Keratinocyte (primary cell): ENCODE measurements around the gene PPIP5K2. TPM values are rescaled to one million over a fixed set of nuclear protein-coding genes. Genes with fewer than 3 reads are reported as not detected.

ENCODE experiments used
- DNase-seq: peaks from one replicate; pipeline ENCODE4 v3.0.0-alpha.2; 2011; ENCODE audit warnings: low read depth, missing footprints, low spot score
- FAIRE-seq: peaks from 2 replicates; lab custom pipeline; 2011; peaks lifted over from hg19 to GRCh38; lab: Jason Lieb, UNC
- H2AFZ ChIP-seq: 2 replicates; pipeline ENCODE4 v1.6.0; 2012; ENCODE audit warnings: low read length, control low read depth, inconsistent platforms; ENCODE audit not compliant: control insufficient read depth
- H3K27ac ChIP-seq: 2 replicates; pipeline ENCODE4 v1.5.1; 2011; ENCODE audit warnings: low read length; ENCODE audit not compliant: control insufficient read depth, insufficient read depth
- H3K27me3 ChIP-seq: 3 replicates; pipeline ENCODE4 v1.6.0; 2011; ENCODE audit warnings: low read length; ENCODE audit not compliant: control insufficient read depth, insufficient read depth; ENCODE audit errors: extremely low read depth
- H3K36me3 ChIP-seq, 2 experiments: 2 replicates in 1 of 2; 3 replicates in 1 of 2; pipeline ENCODE4 v1.5.1; 2011; ENCODE audit warnings: low read length in 2 of 2, mild to moderate bottlenecking in 1 of 2; ENCODE audit not compliant: control insufficient read depth in 2 of 2, insufficient read depth in 2 of 2; ENCODE audit errors: extremely low read depth in 1 of 2
- H3K4me1 ChIP-seq: 3 replicates; pipeline ENCODE4 v1.5.1; 2011; ENCODE audit warnings: low read length; ENCODE audit not compliant: control insufficient read depth, insufficient read depth; ENCODE audit errors: extremely low read depth
- H3K4me2 ChIP-seq: 3 replicates; pipeline ENCODE4 v1.6.0; 2011; ENCODE audit warnings: low read depth, low read length; ENCODE audit not compliant: control insufficient read depth, insufficient read depth; ENCODE audit errors: extremely low read depth
- H3K4me3 ChIP-seq, 3 experiments: fragments of 200-600 bp in 1 of 3; sonication (generic) in 1 of 3; 2 replicates in 2 of 3; 3 replicates in 1 of 3; pipeline ENCODE4 v1.5.1; 2011 to 2016; ENCODE audit warnings: low read length in 3 of 3, mild to moderate bottlenecking in 3 of 3, control low read depth in 2 of 3, inconsistent platforms in 1 of 3, low read depth in 1 of 3, mixed read lengths in 1 of 3, mixed run types in 1 of 3, moderate library complexity in 1 of 3; ENCODE audit not compliant: control insufficient read depth in 2 of 3, insufficient read depth in 2 of 3; ENCODE audit errors: extremely low read depth in 1 of 3
- H3K79me2 ChIP-seq: 2 replicates; pipeline ENCODE4 v1.6.0; 2012; ENCODE audit warnings: low read length; ENCODE audit not compliant: control insufficient read depth, insufficient read depth
- H3K9ac ChIP-seq: 3 replicates; pipeline ENCODE4 v1.6.0; 2011; ENCODE audit warnings: low read length; ENCODE audit not compliant: control insufficient read depth, insufficient read depth; ENCODE audit errors: extremely low read depth
- H3K9me1 ChIP-seq: 3 replicates; pipeline ENCODE4 v1.6.0; 2011; ENCODE audit warnings: low read length; ENCODE audit not compliant: control insufficient read depth, insufficient read depth; ENCODE audit errors: extremely low read depth
- H3K9me3 ChIP-seq: 2 replicates; pipeline ENCODE4 v1.5.1; 2012; ENCODE audit warnings: low read depth, low read length; ENCODE audit not compliant: control insufficient read depth
- H4K20me1 ChIP-seq: 3 replicates; pipeline ENCODE4 v1.6.0; 2011; ENCODE audit warnings: low read length; ENCODE audit not compliant: control insufficient read depth, insufficient read depth; ENCODE audit errors: extremely low read depth
- EZH2 ChIP-seq: IDR thresholded peaks from one replicate; pipeline ENCODE4 v1.6.1; 2012; ENCODE audit warnings: inconsistent platforms, mild to moderate bottlenecking, low read length, moderate library complexity
- dilution Hi-C: fragments of 300-500 bp; cut with MboI; formaldehyde crosslinking; loops from one replicate; pipeline ENCODE4 v1.7.0; 2020; ENCODE audit warnings: low sequenced_read_pairs; ENCODE audit not compliant: extremely low pct_ligation_motif_present
- polyA plus RNA-seq, 5 experiments: library from polyadenylated mRNA; depleted of rRNA in 3 of 5; stranded (reverse) in 3 of 5; stranded (forward) in 1 of 5; unstranded in 1 of 5; fragments of >200 nt; gene quantifications; 1 replicate in 1 of 5; 2 replicates in 3 of 5; 3 replicates in 1 of 5; pipeline versions ENCODE4 v1.2.1 to v1.2.3, GENCODE V29; 2011 to 2012; ENCODE audit warnings: missing spikeins in 2 of 5, low read depth in 1 of 5, low replicate concordance in 1 of 5
- TF ChIP-seq, protein P1 (sequence below), 3 experiments: IDR thresholded peaks in 1 of 3; conservative IDR thresholded peaks in 1 of 3; optimal IDR thresholded peaks in 1 of 3; 2 replicates in 2 of 3; 3 replicates in 1 of 3; pipeline versions ENCODE3 to v1.5.1; 2011; ENCODE audit warnings: low read length in 3 of 3, mild to moderate bottlenecking in 3 of 3, moderate library complexity in 2 of 3, control low read depth in 1 of 3, inconsistent platforms in 1 of 3; ENCODE audit not compliant: insufficient read depth in 2 of 3; ENCODE audit errors: extremely low read depth in 1 of 3

Gene PPIP5K2
- polyA plus RNA-seq, 1 donor (not counting 4 experiments of a cell fraction or from before 2014, with no cell fraction given): 27.8 TPM

DNA sequence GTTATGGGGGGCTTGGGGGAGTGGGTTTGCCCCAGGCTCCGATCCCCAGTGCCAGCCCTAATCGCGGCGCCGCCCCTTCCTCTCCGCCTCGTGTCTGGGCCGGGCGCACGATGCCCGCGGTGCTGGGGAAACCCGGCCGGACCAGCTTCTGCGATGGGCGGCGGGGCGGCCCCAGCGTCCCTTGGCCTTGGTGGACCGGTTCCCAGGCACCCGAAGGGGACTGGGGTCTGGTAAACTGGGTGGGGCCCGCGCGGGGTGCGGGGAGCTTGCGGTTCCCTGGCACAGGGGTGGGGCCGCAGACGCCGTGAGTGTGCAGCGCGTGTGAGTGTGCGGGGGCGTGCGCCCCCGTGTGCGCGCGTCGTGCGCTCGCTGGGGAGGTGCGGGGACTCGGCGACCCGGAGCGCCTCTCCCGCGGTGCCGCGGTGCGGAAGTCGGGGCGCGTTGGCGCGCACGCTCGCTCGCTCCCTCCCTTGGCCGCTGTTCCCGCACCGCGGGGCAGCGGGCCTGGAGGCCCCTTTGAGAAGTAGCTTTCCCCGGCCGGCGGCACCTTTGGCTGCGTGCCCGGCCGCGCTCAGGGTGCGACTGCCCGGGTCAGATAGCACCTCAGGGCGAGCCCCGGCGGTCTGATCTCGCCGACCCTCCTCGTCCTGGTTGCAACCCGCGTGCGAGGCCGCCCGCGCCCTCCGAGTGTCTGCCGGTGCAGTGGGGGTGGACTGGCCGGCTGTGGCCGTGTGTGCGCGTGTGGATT lies 139.0 kb downstream of the PPIP5K2 start:
- Histone ChIP-seq H3K27me3 (no peaks in the 10 kb centered on the region), H3K27ac (peak overlapping the region; percentile 77), H3K36me3 (no peaks in the 10 kb centered on the region), H3K4me1 (peaks cover 4% of the 10 kb centered on the region), H3K79me2 (peaks cover 46% of the 10 kb centered on the region), H4K20me1 (no peaks in the 10 kb centered on the region), H3K4me2 (peak overlapping the region; percentile 90), H3K9ac (peak overlapping the region; percentile 84), H3K4me3 (peak overlapping the region; percentile 79 to 94 (median 93)), H3K9me3 (no peaks in the 10 kb centered on the region), H3K9me1 (no peaks in the 10 kb centered on the region), H2AFZ (peak overlapping the region; percentile 91)
- no peak for DNase-seq
- TF ChIP-seq EZH2: no peak
- TF ChIP-seq, protein P1, sequence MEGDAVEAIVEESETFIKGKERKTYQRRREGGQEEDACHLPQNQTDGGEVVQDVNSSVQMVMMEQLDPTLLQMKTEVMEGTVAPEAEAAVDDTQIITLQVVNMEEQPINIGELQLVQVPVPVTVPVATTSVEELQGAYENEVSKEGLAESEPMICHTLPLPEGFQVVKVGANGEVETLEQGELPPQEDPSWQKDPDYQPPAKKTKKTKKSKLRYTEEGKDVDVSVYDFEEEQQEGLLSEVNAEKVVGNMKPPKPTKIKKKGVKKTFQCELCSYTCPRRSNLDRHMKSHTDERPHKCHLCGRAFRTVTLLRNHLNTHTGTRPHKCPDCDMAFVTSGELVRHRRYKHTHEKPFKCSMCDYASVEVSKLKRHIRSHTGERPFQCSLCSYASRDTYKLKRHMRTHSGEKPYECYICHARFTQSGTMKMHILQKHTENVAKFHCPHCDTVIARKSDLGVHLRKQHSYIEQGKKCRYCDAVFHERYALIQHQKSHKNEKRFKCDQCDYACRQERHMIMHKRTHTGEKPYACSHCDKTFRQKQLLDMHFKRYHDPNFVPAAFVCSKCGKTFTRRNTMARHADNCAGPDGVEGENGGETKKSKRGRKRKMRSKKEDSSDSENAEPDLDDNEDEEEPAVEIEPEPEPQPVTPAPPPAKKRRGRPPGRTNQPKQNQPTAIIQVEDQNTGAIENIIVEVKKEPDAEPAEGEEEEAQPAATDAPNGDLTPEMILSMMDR (optimal IDR thresholded peaks at IDR 0.05 in 1 of 3, IDR thresholded peaks at IDR 0.05 in 1 of 3, conservative IDR thresholded peaks at IDR 0.05 in 1 of 3; ENCODE audit: extremely low read depth in 1 of 3, insufficient read depth in 2 of 3, low read length in 3 of 3): no peak
- no peak for FAIRE-seq
- dilution Hi-C loops: no loop called here

- TF ChIP-seq, protein P1 (optimal IDR thresholded peaks at IDR 0.05 in 1 of 3, IDR thresholded peaks at IDR 0.05 in 1 of 3, conservative IDR thresholded peaks at IDR 0.05 in 1 of 3; ENCODE audit: extremely low read depth in 1 of 3, insufficient read depth in 2 of 3, low read length in 3 of 3): no peak
- no peak for TF ChIP-seq EZH2
- peak overlapping the region; percentile 79 to 94 (median 93) for H3K4me3 ChIP-seq
- no peaks in the 10 kb centered on the region for H3K9me1 ChIP-seq
- no peaks in the 10 kb centered on the region for H4K20me1 ChIP-seq
- DNase-seq (no peak), FAIRE-seq (no peak)
- peak overlapping the region; percentile 84 for H3K9ac ChIP-seq
- H3K4me1 ChIP-seq: peaks cover 4% of the 10 kb centered on the region
- no peaks in the 10 kb centered on the region for H3K36me3 ChIP-seq
- H3K4me2 ChIP-seq: peak overlapping the region; percentile 90
- H3K27ac ChIP-seq: peak overlapping the region; percentile 77
- peak overlapping the region; percentile 91 for H2AFZ ChIP-seq
- peaks cover 50% of the 10 kb centered on the region for H3K79me2 ChIP-seq
- no peaks in the 10 kb centered on the region for H3K27me3 ChIP-seq
- dilution Hi-C loops: no loop called here
- no peaks in the 10 kb centered on the region for H3K9me3 ChIP-seq
Measured at GRCh38 chr5:103259705-103260355, 139.7 kb downstream of the PPIP5K2 start.
